GM12801 (cell line): ENCODE measurements around the gene MTCP1.

Experiments
- CTCF ChIP-seq: IDR thresholded peaks from one replicate; pipeline ENCODE4 v1.5.1; 2011; ENCODE audit warnings: control low read depth; ENCODE audit not compliant: insufficient read length; ENCODE audit errors: extremely low read depth

MTCP1 gene

DNA sequence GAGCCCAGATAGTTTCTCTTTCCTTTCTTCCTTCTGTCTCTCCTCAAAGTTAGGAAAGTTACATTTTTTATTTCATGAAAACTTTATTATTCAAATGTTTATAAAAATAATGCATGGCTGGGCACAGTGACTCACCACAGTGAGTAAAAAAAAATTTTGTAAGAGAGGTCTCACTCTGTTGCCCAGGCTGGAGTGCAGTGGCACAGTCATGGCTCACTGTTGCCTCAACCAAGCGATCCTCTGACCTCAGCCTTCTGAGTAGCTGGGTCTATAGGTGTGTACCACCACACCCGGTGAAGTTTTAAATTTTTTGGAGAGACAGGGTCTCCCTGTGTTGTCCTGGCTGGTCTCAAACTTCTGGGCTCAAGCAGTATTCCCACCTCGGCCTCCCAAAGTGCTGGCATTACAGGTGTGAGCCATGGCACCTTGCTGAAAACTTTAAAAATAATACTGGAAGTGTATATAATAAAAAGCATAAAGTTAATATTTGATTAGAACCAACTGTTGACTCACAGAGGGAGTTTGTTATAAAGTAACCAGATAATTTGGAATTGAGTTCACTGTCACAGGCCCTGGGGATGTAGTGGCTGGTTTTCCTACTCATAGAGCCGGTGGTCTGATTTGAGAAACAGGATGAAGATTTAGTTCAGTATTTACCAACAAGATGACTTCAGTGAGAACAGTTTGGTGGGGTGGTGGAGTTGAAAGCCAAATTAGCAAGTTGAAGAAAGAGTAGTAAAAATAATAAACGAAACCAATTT, 18.0 kb downstream of the MTCP1 start:
- TF ChIP-seq CTCF: no peak

DNA sequence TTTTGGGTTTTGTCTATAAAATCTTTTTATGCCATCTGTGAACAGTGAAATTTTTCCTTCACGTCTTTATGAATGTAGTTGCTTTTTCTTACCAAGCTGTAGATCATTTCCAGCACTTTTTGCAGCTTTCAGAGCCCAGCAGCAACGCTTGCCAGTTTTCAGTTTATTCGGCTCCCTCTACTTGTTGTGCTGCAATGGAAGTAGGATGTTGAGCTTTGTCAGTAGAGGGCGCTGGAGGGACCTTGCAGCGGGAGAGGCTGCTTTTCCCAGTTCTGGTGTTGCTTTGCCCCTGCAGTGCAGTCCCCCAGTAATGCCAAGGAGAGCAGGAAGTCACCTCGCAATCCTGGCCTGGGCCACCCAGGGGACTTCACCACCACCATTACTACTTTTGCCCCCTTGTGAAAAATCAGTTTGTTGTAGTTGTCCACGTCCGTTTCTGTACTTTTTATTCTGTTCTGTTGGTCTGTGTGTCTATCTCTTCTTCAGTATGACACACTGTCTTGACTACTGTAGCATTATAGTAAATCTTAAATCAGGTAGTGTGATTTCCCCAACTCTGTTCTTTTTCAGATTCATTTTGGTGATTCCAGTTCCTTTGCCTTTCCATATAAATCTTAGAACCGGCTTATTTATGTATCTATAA, 21.8 kb downstream of the MTCP1 start:
- no peak for TF ChIP-seq CTCF

DNA sequence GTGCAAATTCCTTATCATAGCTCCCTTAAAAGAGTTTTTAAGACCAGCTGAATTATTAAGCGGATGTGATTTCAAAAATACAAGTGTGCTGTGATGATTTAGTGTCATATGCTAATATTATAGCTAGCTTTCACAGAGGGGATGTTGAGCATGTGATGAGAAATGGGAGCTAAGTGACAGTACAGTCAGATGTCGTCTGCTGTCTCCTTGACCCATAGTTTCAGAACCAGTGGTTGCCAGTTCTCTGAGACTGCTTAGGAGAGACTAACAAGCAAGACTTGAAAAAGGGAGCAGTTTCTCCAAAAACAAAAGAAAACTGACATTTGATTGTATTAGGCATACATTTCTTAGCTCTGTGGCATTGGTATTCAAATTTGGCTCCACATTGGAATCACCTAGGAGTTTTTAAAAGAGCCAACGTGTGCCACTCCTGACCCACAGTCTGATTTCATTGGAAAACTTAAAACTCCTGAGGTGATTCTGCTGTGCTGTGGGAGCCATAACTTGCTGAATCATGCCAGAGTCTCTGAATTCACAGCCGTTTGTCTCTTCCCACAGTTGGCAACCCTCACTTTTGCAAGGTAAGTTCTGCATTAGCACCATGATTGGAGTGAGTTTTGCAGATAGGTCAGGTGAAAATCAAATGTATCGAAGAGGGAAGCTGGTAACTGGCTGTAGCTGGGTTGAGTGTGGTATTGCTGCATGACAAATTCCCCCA, 24.0 kb downstream of the MTCP1 start:
- no peak for TF ChIP-seq CTCF

DNA sequence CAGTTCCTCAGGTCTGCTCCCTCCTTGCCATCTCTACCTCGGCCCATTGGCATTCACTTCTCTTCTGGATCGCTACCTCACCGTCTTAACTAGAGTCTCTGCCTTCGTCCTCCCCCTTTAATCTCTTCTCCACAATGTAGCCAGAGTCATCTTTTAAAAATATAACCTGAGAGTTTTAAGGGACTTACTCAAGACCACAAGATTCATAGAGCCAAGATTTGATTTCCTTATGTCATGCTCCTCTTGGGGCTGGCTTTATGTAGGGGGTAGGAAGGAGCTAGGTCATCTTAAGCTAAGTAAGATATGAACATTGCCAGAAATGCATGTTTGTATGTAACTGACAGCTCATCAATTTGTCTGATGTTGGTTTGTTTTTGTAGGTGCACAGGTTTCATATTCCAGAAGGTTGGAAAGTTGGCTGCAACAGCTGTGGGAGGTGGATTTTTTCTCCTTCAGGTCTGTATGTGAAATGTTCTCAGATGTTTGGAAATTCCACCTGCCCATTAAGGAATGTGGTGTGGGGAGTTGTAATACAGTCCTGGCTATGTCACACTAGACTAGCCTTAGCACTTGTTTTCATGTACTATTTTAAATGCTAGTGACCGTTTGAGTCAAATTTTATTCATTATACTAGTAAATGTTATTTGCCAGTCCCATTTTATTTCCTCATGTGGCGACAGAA, 24.7 kb downstream of the MTCP1 start:
- no peak for TF ChIP-seq CTCF

DNA sequence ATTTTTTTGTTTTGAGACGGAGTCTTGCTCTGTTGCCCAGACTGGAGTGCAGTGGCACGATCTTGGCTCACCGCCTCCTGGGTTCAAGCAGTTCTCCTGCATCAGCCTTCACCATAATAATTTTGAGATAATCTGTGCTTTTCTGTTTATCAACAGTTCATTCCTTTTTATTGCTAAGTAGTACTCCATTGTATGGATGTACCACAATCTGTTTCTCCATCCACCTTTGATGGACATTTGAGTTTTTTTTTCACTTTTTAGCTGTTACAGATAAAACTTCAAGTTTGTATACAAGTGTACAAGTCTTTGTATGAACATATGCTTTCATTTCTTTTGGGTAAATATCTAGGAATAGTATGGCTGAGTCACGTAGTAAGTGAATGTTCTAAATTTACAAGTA, 35.2 kb downstream of the MTCP1 start:
- no peak for TF ChIP-seq CTCF

- no peak for TF ChIP-seq CTCF
Observed at GRCh38 chrX:155031657-155032056, 39.3 kb downstream of the MTCP1 start.

- no peak for TF ChIP-seq CTCF
Observed at GRCh38 chrX:155028877-155029291, 42.1 kb downstream of the MTCP1 start.
